HG02678 (cell line): ENCODE data around the gene P4HTM.

ENCODE experiments used
- ATAC-seq: cut with Tn5 transposase; IDR thresholded peaks from one replicate; pipeline ENCODE4 v1.9.1; 2021; ENCODE audit warnings: mild to moderate bottlenecking, moderate library complexity; ENCODE audit not compliant: unreplicated experiment

Gene P4HTM

DNA sequence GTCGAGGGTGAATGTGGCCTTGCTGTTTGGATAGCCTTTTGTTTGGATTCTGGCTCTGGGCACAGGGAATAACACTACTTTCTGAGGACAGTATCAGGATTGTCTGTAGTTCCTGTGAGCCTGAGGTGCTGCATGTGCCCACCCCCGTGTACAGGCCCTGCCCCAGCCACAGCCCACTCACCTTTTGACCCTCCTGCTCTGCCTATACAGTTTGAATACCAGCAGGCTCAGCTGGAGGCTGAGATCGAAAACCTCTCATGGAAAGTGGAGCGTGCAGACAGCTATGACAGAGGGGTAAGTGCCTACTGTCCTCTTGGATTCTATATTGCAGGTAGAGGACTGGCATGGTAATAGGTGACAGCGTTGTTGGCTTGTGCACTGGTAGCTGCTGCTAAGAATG lies 7.4 kb upstream of the P4HTM start:
- no peak for ATAC-seq

DNA sequence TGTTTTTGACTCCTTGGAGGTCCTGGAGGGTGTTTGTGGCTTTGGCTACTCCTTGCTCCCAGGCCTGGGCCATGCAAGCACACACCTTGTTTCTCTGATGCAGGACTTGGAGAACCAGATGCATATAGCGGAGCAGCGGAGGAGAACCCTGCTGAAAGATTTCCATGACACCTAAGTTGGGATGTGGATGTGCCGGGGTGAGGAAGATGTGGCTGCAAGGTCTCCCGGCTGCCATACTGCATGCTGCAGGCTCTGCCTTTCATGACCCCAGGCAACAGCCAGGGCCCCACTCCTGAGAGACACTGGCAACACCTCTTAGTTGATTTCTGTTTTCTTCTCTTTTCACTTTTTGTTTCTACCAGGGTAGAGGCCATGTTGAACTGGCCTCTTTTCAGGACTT lies 6.9 kb upstream of the P4HTM start:
- ATAC-seq = no peak

DNA sequence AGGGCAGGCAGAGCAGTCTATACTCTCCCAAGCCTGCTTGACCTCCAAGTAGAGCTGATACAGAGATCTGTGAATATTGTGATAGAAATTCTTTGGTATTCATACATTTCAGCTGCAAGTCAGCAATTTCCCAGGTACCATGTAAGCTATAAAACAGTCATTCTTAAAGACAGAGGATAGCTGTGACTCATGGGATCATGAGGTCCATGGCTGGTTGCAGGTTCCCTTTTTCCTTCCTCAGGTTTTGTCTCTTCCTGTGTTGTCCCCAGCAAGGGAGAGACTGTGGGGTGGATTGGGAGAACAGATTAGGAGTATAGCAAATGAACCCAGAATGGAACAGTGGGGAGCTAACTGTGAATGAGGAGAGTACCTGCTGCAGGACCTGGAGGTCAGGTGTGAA lies 5.4 kb upstream of the P4HTM start:
- ATAC-seq = no peak

DNA sequence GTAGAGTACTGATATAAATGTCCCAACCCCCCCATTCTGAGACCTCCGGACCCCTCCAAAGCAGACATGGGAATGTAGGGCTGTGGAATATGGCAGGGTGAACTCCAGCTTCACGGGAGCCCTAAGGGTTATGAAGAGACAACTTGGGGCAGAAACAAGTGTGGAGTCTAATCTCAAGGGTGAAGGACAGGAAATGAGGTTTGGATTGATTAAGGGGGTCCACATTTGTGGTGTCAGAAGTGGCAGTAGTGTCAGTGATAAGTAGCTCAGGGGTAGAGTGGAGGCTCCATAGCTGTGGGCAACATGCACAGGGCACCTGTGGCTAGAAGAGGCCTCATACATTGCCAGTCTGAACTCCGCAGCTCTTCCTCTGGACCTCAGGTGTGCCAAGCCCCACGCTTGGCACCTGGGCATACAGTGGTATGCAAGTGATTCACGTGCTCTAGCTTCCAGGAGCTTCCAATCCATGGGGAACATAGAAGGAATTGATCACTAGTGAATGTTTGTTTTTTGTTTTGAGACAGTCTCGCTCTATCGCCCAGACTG lies 4.1 kb upstream of the P4HTM start:
- no peak for ATAC-seq

DNA sequence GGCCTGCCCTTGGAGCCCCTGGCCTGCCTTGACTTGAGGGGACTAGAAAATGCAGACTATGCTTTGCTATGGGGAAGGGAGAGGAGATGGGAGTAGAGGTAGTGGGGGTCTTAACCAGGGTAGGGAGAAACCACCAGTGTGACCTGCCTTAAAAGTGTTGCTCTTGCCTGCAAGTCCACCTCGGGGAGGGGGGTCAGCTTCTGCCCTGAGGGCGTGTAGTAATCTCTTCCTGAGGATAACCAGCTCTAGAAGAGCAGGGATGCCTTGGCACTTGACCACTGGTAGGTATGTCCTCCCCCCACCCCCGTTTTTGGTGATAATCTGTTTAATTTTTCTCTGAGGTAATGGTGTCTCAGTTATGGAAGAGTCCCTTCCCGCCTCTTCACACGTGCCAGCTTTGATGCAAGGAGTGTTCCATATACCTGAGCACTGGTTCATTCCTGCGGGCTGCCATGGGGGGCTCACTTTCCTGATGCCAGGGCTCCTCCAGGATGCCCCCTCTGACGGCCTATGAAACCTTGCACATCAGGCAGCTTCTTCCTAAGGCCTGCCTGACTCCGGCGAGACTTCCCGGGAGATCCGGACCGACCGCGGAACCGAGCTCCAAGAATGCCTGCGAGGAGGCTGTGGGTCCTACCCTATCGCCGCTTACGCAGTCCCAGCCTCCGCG lies 780 bp upstream of the P4HTM start:
- no peak for ATAC-seq

DNA sequence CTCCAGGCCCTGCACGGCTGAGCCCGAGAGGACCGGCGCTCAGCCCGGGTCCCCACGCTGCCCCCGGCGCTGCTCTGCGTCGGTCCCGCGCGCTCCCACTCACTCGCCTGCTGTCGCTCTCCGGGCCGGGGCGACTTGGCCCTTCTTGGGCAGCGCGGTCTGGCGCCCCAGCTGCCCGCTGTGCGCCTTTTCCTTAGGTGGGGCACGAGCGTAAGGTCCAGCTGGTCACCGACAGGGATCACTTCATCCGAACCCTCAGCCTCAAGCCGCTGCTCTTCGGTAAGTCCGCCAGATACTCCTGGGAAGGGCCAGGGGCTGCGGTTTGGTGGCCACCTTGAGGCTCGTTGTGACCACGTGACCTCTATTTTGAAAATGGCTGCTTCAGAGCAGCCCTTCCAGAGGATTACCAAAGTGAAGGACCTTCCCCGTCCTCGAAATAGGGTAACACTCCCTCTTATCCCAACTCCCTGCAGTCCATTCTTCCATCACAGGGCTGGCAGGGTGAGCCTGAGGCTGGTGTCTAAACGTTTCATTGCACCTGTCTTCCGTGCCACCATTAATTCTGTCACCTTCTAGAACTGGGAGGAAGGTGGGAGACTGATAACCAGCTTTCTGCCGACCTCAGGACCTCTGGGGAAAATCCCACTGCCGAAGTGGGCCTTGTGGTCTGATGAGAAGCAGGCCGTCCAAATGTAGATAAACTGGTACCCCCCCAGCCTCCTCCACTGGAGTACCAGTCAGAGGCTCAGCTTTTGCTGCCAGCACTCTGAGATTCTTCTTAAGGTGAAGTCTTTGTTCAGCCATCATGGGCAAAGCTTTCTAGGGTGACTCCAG lies 812 bp downstream of the P4HTM start:
- ATAC-seq = no peak

DNA sequence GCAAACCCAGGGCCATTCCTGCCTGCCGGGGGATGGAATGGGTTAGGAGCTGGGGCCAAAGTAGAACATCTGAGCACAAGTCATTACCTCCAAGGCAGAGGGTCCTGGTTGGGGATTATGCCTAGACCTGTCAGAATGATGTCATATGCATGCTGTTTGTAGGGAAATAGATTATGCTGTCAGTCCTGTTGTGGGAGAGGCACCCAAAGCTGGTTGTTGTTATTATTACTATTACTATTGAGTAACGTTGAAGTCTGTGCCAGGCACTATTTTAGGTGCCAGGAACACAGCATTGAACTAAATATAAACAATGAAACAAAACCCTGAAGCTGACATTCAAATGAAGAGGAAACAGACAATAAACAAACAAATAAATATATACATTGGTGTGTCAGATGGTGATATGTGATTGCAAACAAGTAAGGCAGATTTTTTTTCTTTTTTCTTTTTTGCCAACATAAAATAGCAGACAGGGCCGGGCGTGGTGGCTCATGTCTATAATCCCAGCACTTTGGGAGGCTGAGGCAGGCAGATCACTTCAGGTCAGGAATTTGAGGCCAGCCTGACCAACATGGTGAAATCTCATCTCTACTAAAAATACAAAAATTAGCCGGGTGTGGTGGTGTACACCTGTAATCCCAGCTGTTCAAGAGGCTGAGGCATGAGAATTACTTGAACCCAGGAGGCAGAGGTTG lies 2.0 kb downstream of the P4HTM start:
- ATAC-seq = no peak

DNA sequence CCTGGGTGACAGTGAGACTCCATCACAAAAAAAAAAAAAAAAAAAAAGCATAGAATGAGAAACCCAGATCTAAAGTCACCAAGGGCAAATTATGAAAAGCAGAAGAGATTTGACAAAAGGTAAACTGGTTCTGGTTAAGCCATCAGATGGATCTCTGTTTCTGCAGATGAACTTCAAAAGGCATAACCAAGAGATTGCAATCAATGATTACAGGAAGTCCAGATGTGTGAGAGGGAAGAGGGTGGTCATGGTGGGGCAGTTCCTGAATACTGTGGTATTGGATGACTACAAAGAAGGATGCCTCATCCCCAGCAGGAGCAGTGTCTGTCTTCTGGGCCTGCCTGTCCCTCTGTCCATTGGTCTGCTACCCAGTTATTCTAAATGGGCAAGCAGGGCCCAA lies 3.8 kb downstream of the P4HTM start:
- ATAC-seq = no peak

DNA sequence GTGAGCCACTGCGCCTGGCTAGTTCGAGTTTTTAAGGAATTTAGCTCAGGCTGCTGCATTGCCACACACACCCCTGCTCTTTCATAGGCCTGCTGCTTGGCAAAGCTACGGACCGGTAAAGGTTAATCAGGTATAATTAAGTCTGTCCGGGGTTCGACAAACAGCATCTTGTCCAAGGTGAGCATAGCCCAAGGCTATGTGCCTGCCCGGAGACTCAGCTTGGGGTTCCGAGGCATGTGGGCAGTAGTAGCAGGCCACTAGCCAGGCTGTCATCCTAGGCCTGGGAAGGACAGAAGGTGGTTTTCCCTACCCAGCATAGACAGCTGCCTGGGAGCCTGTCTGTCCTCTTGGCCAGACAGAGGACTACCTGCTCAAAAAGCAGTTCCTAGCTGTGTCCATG lies 6.6 kb downstream of the P4HTM start:
- ATAC-seq = no peak

DNA sequence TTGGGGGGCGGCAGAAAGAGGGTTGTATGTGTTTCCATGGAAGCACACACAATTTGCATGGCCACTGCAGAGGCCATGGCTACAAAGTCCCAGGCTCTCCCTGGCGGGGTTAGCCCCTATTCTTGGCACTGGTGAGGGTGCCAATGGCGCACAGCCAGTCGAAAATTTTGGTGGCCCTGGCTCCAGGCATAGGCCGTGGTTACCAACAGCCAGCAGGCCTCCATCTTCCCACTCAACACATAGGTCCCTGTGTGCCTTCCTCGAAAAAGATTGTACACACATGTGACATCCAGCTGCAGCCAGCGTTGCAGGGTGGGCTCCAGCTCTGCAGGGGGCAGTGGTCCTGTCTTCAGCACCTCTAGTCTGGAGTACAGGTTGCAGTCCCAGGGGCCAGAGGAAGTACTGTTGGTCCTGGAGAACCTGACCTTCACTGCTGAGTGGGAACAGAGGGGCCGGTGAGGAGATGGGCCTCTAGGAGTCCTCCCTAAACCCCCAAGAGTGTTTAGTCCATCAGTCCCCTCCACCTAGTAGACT lies 7.1 kb downstream of the P4HTM start:
- ATAC-seq = no peak

DNA sequence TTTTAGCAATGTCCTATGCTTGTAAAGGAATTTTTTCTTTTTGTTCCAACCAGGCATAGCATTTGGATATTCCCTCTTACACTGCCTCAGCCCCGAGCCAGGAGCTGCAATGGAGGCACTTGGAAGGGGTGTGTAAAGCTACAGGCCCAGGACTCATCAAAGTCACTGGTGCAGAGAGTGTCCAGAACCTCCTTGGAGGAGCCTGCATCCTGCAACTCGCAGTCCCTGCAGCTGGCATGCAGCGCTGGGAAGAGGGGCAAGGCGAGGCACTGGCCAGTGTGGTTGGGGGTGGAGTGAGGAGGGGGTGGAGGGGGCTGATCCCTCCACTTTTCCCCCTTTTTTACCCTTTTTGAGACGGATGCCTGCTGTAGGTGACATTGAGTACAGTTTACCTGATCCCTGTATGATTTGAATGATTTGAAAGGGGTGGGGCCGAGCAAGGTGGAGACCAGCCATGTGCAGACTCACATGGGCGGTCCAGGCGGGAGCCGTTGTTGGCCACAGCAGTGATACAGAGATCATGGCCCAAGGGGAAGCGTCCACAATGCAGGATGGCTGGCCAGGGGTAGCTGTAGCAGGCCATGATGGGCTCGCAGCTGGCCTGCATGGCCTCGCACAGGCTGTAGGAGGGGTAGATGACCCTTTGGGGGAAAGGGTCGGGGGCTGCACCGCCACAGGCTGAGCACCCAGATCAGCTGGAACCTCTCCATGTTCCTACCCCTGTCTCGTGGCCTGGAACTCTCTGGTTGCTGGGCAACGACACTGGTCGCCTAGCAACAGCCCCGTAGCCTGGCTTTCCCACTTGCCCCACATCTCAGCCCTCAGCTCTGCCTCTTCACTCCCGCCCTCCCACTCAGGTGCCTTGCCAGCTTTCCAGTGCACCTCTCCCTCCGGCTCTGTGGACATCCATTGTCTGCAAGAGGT lies 7.9 kb downstream of the P4HTM start:
- no peak for ATAC-seq

DNA sequence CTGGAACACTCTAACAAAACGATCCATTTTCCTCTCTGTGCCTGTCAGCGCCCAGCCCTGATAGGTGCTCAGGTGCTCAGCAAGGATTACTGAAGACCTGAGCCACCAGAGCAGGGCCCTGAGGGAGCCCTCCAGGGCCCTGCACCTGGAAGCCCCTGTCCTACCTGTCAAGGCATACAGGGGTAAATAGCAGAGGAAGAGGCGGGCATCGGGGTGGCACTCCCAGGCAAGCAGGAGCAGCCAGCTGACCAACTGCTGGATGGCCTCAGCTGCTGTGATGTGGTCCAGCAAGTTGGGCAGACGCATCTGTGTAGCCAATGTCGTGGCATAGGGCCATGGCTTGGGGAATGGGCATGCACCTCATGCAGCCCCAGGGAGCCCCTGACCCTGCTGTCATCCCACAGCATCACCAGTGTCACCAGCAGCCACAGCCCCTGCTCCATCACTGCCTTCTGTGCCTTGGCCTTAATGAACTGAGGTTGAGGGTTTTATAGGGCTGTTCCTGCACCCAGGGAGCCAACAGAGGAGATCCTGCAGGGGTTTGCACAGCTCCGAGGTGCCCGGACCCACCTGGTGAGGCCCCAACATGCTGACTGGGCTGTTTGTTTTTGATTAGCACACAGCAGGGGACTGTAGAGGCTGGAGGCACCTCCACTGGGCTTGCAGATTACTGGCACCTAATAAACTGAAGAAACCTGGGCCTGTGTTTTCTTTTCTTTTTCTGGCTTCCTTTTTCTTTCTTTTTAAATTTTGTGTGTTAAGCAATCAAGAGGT lies 9.2 kb downstream of the P4HTM start:
- no peak for ATAC-seq

DNA sequence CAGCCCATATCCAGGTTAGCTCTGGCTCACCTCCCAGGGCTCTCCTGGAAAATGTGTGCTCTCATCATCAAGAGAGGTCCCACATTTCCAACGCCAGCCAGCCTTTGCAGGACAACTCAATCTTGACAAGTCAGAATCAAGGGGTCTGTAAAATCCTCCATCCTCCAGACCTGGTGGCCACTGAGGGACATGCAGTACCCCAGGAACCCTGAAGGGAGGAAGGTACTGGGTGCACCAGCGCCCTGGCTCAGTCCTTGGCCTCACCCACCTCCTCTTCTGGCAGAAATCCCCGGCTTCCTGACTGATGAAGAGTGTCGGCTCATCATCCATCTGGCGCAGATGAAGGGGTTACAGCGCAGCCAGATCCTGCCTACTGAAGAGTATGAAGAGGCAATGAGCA lies 11.1 kb downstream of the P4HTM start:
- ATAC-seq = no peak

DNA sequence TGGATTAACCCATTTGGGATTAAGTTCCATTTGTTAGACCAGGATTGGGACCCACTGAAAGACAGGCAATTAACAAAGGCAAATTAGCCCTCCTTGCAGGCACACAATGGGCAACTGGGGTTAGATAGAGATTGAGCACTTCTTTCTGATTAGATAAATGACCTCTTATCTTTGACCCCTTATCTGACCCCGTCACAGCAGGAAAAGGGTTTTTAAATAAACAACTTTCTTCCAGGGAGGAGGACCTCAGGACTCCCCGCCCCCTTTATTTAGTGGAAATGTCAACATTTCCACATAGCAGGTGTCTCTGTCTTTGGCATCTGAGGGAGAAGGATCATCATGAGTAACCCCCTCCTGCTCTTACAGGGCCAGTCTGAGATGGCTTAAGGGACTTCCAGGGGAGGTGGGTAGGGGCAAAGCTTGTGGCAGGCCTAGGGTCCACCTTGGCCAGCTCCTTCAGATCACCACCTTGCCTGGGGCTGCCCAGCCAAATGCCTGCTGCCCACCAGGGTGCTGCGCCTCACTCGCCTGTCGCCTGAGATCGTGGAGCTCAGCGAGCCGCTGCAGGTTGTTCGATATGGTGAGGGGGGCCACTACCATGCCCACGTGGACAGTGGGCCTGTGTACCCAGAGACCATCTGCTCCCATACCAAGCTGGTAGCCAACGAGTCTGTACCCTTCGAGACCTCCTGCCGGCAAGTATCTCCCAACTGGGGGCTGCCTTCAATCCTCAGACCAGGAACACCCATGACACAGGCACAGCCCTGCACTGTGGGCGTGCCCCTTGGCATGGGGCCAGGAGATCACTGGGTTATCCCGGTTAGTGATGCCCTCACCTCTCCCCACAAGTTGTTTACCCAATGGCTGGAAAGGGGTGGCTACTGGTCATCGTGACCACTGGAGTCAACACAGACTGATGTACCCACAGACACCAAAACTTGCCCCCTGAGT lies 14.6 kb downstream of the P4HTM start:
- ATAC-seq = no peak

DNA sequence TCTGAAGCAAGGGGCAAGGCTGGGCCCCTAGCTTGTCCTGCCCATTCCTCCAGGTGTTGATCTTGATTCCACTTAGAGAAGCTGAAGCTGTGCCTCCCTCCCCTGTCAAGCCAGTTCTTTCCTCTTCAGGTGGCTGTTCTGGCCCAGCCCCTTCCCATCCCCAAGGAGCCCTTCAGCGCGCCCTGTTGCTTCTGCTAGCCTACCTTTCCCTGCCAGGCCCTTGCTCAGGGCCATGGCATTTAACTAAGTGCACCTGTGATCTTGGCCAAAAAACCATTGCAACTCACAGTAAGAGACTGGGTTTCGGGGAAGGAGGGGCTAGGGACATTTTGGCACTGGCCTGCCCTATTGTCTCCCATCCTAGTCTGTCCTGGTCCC lies 15.3 kb downstream of the P4HTM start:
- ATAC-seq = no peak

DNA sequence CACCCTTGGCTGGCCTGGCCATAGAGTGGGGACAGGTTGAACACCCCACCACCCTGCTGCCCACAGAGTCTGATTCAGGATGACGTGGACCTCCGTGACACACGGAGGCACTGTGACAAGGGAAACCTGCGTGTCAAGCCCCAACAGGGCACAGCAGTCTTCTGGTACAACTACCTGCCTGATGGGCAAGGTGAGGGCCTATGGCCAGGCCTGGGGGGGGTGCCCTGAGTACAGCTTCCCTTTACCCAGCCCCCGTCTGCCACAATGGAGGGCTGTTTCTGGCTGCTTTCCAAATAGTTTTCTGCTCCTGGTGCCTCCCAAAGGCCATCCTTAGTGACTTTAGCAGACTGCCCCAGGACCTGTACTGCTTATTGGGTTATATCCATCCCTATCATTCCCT lies 16.0 kb downstream of the P4HTM start:
- no peak for ATAC-seq

DNA sequence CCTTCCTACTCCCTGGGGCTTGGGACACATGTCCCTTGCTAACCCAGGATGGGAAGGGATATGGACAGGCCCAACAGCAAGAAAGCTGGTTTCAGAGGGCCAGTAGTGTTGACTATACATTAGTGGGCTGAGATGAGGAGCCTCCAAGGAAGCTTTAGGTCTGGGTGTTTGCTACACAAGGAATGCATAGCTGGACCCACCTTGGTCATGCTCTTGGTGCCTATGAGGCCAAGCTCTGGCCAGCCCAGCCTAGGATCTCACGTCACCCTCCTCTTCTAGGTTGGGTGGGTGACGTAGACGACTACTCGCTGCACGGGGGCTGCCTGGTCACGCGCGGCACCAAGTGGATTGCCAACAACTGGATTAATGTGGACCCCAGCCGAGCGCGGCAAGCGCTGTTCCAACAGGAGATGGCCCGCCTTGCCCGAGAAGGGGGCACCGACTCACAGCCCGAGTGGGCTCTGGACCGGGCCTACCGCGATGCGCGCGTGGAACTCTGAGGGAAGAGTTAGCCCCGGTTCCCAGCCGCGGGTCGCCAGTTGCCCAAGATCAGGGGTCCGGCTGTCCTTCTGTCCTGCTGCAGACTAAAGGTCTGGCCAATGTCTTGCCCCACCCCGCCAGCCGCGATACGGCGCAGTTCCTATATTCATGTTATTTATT lies 16.5 kb downstream of the P4HTM start:
- ATAC-seq = peak; percentile 1
